ENCODE results near the gene OFD1. TPM values are rescaled to one million over a fixed set of nuclear protein-coding genes. Genes with fewer than 3 reads are reported as not detected.

OFD1 gene
- total RNA-seq, 1 experiment from 2014 or later: 14.4 TPM

DNA sequence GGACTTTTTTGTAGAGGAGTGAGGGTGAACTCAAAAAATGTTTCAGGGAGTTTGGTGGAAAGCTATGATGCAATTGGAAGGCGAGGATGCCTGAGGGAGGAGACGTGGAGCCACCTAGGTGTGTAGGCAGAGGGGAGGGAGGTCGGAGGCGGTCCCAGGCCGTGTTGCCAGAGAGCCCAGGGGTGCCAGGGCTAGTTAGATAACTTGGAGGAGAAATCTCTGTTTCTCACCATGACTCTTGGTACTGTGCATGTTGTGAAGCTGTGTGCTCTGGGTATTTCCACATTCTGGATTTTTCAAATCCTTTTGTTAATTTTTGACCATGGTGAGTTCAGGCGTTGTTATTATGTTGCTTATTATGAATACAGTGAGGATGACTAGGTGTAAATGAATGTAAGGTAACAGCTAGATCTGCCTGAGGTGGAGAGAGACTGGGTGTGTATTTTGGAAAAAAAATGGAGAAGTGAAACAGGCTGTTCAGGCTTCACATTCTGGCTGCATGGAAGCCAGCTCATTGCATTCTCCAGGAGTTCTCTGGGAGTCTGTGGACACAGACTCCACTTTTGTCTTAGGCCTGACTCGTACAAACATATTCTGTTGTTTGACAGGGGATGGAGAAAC, 41.1 kb upstream of the OFD1 start:
- ChIA-PET POLR2A (ENCODE audit: unreplicated experiment) (no interaction called here), CTCF (interaction anchor here (0.6 kb wide), 1 partner anchor 28 kb away, joined by 5 read pairs; no protein-coding TSS in a partner anchor)
- no peaks in the 10 kb centered on the region for H3K9me2 ChIP-seq (replicated peaks; ENCODE audit: low read length)
- no peak overlapping the region for H2AFZ ChIP-seq (ENCODE audit: low read length)
- TF ChIP-seq EZH2 (IDR thresholded peaks at IDR 0.05; ENCODE audit: low read length, unreplicated experiment) (no peak), EZH2phosphoT487 (IDR thresholded peaks at IDR 0.05; ENCODE audit: borderline replicate concordance, low read length) (no peak)
- TF ChIP-seq, protein P1, sequence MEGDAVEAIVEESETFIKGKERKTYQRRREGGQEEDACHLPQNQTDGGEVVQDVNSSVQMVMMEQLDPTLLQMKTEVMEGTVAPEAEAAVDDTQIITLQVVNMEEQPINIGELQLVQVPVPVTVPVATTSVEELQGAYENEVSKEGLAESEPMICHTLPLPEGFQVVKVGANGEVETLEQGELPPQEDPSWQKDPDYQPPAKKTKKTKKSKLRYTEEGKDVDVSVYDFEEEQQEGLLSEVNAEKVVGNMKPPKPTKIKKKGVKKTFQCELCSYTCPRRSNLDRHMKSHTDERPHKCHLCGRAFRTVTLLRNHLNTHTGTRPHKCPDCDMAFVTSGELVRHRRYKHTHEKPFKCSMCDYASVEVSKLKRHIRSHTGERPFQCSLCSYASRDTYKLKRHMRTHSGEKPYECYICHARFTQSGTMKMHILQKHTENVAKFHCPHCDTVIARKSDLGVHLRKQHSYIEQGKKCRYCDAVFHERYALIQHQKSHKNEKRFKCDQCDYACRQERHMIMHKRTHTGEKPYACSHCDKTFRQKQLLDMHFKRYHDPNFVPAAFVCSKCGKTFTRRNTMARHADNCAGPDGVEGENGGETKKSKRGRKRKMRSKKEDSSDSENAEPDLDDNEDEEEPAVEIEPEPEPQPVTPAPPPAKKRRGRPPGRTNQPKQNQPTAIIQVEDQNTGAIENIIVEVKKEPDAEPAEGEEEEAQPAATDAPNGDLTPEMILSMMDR (conservative IDR thresholded peaks at IDR 0.05; ENCODE audit: low read depth, low read length): no peak
- intact Hi-C loops (cut with micrococcal nuclease): no loop called here
- H3K9me3 ChIP-seq (ENCODE audit: low read length): no peaks in the 10 kb centered on the region
- H3F3A ChIP-seq (ENCODE audit: low read length, unreplicated experiment): no peaks in the 10 kb centered on the region
- peaks cover 33% of the 10 kb centered on the region; the same call in 1 of the 2 replicates for H4K20me1 ChIP-seq (ENCODE audit: low read length)
- H3K4me2 ChIP-seq (ENCODE audit: low read length): no peak overlapping the region
- H3K4me3 ChIP-seq (ENCODE audit: low read length): no peak overlapping the region
- no peaks in the 10 kb centered on the region for H3K36me3 ChIP-seq (ENCODE audit: low read depth, low read length)
- peaks cover 92% of the 10 kb centered on the region for H3K79me2 ChIP-seq (ENCODE audit: low read length)
- no peaks in the 10 kb centered on the region for H3K27me3 ChIP-seq (ENCODE audit: low read length)
- no peak for ATAC-seq
- DNase-seq: no peak
- no TSS peak for BruUV-seq (replicated peaks)
- peaks cover 15% of the 10 kb centered on the region for H3K4me1 ChIP-seq (ENCODE audit: insufficient read depth, low read length)
- H3K27ac ChIP-seq (ENCODE audit: low read length): no peak overlapping the region
- no peak overlapping the region for H3K9ac ChIP-seq (ENCODE audit: low read length)

GRCh38 chrX:13694359-13694758, 40.2 kb upstream of the OFD1 start:
- intact Hi-C loops (cut with micrococcal nuclease): no loop called here
- H3K9ac ChIP-seq (ENCODE audit: low read length): no peak overlapping the region
- H3K79me2 ChIP-seq (ENCODE audit: low read length): peaks cover 97% of the 10 kb centered on the region
- no TSS peak for BruUV-seq (replicated peaks)
- H3K36me3 ChIP-seq (ENCODE audit: low read depth, low read length): no peaks in the 10 kb centered on the region
- DNase-seq (no peak), ATAC-seq (no peak)
- H3K4me3 ChIP-seq (ENCODE audit: low read length): no peak overlapping the region
- H3K4me1 ChIP-seq (ENCODE audit: insufficient read depth, low read length): peaks cover 15% of the 10 kb centered on the region
- no peak overlapping the region for H3K27ac ChIP-seq (ENCODE audit: low read length)
- ChIA-PET CTCF (no interaction called here), POLR2A (ENCODE audit: unreplicated experiment) (no interaction called here)
- no peaks in the 10 kb centered on the region for H3K27me3 ChIP-seq (ENCODE audit: low read length)
- H4K20me1 ChIP-seq (ENCODE audit: low read length): peaks cover 33% of the 10 kb centered on the region; the same call in 1 of the 2 replicates
- no peaks in the 10 kb centered on the region for H3K9me3 ChIP-seq (ENCODE audit: low read length)
- H3F3A ChIP-seq (ENCODE audit: low read length, unreplicated experiment): no peaks in the 10 kb centered on the region
- TF ChIP-seq EZH2 (IDR thresholded peaks at IDR 0.05; ENCODE audit: low read length, unreplicated experiment) (no peak), EZH2phosphoT487 (IDR thresholded peaks at IDR 0.05; ENCODE audit: borderline replicate concordance, low read length) (no peak)
- TF ChIP-seq, protein P1 (conservative IDR thresholded peaks at IDR 0.05; ENCODE audit: low read depth, low read length): no peak
- H2AFZ ChIP-seq (ENCODE audit: low read length): no peak overlapping the region
- H3K9me2 ChIP-seq (replicated peaks; ENCODE audit: low read length): no peaks in the 10 kb centered on the region
- H3K4me2 ChIP-seq (ENCODE audit: low read length): no peak overlapping the region

GRCh38 chrX:13694983-13695382, 39.6 kb upstream of the OFD1 start:
- Histone ChIP-seq H4K20me1 (ENCODE audit: low read length) (peaks cover 33% of the 10 kb centered on the region; the same call in 1 of the 2 replicates), H3K9ac (ENCODE audit: low read length) (no peak overlapping the region), H3K79me2 (ENCODE audit: low read length) (peaks cover 94% of the 10 kb centered on the region), H3K4me3 (ENCODE audit: low read length) (no peak overlapping the region), H3K4me2 (ENCODE audit: low read length) (no peak overlapping the region), H3K4me1 (ENCODE audit: insufficient read depth, low read length) (peaks cover 15% of the 10 kb centered on the region), H3K9me3 (ENCODE audit: low read length) (no peaks in the 10 kb centered on the region), H3F3A (ENCODE audit: low read length, unreplicated experiment) (no peaks in the 10 kb centered on the region), H3K36me3 (ENCODE audit: low read depth, low read length) (no peaks in the 10 kb centered on the region), H3K27ac (ENCODE audit: low read length) (no peak overlapping the region), H3K27me3 (ENCODE audit: low read length) (no peaks in the 10 kb centered on the region), H3K9me2 (replicated peaks; ENCODE audit: low read length) (no peaks in the 10 kb centered on the region), H2AFZ (ENCODE audit: low read length) (no peak overlapping the region)
- no peak for TF ChIP-seq EZH2phosphoT487 (IDR thresholded peaks at IDR 0.05; ENCODE audit: borderline replicate concordance, low read length)
- TF ChIP-seq, protein P1 (conservative IDR thresholded peaks at IDR 0.05; ENCODE audit: low read depth, low read length): no peak
- CTCF ChIA-PET: no interaction called here
- no peak for ATAC-seq
- no TSS peak for BruUV-seq (replicated peaks)
- intact Hi-C loops (cut with micrococcal nuclease): no loop called here
- DNase-seq: no peak
- POLR2A ChIA-PET (ENCODE audit: unreplicated experiment): no interaction called here

Measured in PC-3 (cell line).